Endometrial microvascular endothelial cells (primary cell): ENCODE measurements around the gene APP. TPM values are rescaled to one million over a fixed set of nuclear protein-coding genes. Genes with fewer than 3 reads are reported as not detected.
"Not testable (repeated sequence)": the region's sequence is repeated elsewhere in the genome, so short reads cannot be mapped to it uniquely, and the experiment has no call there.

Experiments used
- in situ Hi-C: cut with HindIII; loops from 2 replicates; pipeline ENCODE4 v1.10.0; 2017; ENCODE audit warnings: low sequenced_read_pairs, low pct_unique_long_range_greater_than_20kb; ENCODE audit errors: inconsistent ontology term
- total RNA-seq: library from RNA; depleted of rRNA; stranded (reverse); fragments of >200 nt; gene quantifications from one replicate; pipeline ENCODE4 v1.2.3, GENCODE V29; 2015; ENCODE audit errors: inconsistent ontology term

Gene APP
- total RNA-seq, 1 donor from 2014 or later = 810 TPM

DNA sequence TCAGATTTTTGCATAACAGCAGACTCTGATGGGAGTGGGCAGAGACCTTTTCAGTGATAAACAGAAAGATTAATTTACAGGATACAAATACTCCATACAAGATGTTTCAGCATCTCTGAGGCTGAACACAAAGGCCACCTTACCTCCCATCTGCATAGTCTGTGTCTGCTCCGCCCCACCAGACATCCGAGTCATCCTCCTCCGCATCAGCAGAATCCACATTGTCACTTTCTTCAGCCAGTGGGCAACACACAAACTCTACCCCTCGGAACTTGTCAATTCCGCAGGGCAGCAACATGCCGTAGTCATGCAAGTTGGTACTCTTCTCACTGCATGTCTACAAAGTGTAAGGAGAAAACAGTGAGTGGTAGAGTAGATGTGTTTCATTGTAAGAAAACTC is 119.7 kb downstream of the APP start:
- in situ Hi-C loops = loop anchor here (25.0 kb wide), 1 partner anchor 111 kb away; the partner anchor contains the start of gene APP

- in situ Hi-C loops = loop anchor here (25.0 kb wide), 1 partner anchor 112 kb away; the partner anchor contains the start of gene APP
Measured at GRCh38 chr21:26049803-26050202, 120.8 kb downstream of the APP start.

GRCh38 chr21:26047279-26047967 is 123.1 kb downstream of the APP start:
- in situ Hi-C loops = no loop called here

DNA sequence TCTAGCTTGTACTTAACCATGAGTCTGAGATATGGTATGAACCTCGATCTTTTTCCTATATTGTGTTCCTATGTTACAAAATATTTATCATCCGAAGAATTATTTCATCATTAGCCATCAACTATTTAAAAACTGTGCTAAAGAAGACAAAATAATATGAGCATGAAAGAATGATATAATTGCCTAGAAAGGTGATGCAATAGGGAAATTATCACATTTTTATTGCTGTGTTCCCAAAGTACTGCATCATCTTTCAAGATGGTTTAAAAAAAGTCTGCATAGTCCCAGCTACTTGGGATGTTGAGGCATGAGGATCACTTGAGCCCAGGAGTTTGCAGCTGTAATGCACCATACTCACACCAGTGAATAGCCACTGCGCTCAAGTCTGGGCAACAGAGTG is 126.7 kb downstream of the APP start:
- in situ Hi-C loops = no loop called here

DNA sequence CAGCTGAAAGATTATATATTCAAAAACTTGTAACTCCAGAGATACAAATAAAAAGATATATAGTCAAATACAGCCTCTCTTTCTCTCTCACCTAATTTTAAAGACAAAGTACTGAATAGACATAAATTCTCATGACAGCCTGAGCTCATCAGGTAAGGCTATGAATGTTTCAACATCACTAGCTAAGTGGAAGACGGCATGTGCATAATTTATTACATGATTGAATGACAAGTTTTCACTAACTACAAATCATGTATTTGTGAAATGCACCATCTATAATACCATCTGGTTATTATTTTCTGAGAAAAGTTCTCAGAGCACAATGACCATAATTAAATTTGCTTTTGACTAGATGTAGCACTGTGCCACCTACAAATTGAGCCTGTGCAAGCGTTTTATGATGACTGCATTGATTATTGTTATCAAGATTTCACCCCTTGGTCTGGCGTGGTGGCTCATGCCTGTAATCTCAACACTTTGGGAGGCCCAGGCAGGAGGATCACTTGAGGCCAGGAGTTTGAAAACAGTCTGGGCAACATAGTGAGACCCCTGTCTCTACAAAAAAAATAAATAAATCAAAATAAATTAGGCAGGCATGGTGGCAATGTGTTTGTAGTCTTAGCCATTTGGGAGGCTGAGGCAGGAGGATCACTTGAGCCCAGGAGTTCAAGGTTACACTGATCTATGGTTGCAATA is 128.2 kb downstream of the APP start:
- in situ Hi-C loops = no loop called here

GRCh38 chr21:26041431-26042180 is 129.0 kb downstream of the APP start:
- in situ Hi-C loops = no loop called here

DNA sequence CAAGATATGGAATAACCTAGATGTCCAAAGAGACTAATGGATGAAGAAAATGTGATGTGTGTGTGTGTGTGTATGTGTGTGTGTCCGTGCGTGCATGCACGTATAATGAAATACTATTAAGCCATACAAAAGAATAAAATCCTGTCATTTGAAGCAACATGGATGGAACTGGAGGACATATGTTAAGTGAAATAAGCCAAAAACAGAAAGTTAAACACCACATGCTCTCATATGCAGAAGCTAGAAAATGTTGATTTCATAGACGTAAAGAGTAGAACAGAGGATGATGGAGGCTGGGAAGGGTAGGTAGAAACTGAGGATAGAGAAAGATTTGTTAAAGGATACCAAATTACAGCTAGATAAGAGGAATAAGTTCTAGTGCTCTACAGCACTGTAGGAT is 133.7 kb downstream of the APP start:
- in situ Hi-C loops = no loop called here

GRCh38 chr21:26032263-26032662 is 138.3 kb downstream of the APP start:
- in situ Hi-C loops = no loop called here

DNA sequence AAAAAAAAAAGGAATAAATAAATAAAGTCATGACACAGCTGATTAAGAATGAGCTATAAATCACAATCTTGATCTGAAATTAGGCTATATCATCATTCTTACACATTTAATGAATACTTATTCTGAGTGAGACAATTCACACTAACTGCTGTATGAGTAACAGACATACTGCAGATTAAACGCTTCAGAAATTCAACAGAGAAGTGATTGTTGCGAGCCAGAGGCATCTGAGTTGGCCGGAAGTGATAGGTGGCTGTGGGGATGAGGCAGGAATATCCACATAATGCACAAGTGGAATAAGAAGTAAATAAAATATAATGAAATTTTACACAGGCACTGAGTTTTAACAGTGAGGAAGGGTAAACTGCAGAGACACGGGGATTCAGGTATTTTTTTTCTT is 142.4 kb downstream of the APP start:
- in situ Hi-C loops = no loop called here

DNA sequence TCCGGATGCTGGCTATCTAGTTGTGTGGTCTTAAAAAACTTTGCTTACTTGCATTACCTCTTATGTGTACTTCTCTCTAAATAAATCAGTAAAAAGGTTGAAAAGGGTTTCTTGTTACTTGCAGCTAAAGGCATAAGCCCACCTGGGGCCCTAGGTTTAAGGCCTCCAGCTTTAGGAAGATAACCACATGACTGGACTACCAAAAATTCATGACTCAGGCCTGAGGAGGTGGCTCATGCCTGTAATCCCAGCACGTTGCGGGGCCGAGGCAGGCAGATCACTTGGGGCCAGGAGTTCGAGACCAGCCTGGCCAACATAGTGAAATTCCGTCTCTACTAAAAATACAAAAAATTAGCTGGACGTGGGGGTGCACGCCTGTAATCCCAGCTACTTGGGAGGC is 142.9 kb downstream of the APP start:
- in situ Hi-C loops = no loop called here

- in situ Hi-C loops = no loop called here
Measured at GRCh38 chr21:26025536-26026512, 144.7 kb downstream of the APP start.

- in situ Hi-C loops = not testable (repeated sequence)
Measured at GRCh38 chr21:26023406-26023805, 147.2 kb downstream of the APP start.

DNA sequence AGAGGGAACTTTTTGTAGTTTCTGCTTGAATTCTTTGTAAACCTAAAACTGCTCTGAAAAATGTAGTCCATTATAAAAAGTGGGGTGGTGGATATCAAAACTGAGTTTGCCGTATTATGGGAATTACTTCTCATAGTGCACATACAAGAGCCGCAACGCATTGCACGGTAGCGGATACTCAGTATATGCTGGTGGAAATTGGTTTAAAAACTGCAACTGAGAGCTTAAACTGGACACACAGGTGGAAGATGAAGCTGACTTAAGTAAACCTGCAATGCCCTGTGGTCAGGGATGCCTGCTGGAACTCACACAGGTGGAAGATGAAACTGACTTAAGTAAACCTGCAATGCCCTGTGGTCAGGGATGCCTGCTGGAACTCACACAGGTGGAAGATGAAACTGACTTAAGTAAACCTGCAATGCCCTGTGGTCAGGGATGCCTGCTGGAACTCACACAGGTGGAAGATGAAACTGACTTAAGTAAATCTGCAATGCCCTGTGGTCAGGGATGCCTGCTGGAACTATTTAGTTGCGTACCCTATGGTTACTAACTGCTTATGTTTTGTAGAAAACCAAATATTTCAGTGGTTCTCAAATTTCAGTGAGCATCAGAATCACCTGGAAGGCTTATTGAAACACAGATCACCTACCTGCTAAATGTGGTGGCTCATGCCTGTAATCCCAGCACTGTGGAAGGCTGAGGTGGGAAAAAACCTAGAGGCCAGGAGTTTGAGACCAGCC is 147.8 kb downstream of the APP start:
- in situ Hi-C loops = not testable (repeated sequence)

DNA sequence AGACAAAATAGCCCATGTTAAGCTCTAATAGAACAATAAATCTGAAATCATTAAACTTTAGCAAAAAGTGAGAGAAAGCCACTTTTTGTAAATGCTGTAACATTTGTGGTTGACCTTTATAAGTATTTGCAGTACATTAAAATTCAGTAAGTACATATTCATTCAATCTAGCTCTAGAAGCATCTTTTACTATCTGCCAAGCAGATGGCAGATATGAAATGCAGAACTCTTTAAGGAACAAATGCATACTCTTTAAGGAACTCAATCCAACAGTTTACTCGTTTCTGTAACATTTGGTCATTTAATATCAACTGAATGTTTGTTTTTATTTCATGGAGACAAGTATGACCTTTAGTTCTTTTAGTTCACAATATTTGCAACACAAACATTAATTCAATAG is 150.1 kb downstream of the APP start:
- in situ Hi-C loops = no loop called here

GRCh38 chr21:26020081-26020480 is 150.5 kb downstream of the APP start:
- in situ Hi-C loops = no loop called here

GRCh38 chr21:26019236-26019635 is 151.3 kb downstream of the APP start:
- in situ Hi-C loops = no loop called here

GRCh38 chr21:26013970-26014369 is 156.6 kb downstream of the APP start:
- in situ Hi-C loops = no loop called here

DNA sequence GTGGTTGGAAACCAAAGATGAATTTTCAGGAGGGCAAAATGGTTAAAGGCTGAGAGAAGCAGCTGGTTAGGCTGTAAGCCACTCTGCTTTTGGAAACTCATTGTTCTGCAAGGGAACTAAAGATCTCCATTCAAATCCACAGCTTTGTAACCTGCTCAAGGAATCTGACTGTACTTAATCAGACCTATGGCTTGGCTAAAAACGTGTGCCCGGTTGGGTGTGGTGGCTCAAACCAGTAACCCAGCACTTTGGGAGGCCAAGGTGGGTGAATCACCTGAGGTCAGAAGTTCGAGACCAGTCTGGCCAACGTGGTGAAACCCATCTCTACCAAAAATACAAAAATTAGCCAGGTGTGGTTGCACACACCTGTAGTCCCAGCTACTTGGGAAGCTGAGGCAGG is 158.1 kb downstream of the APP start:
- in situ Hi-C loops = not testable (repeated sequence)
